Parathyroid adenoma (tissue), 2 donors: Measurements from ENCODE around the gene PEAK1.
"Not testable (repeated sequence)": the region's sequence is repeated elsewhere in the genome, so short reads cannot be mapped to it uniquely, and the experiment has no call there.

Experiments
- H2AFZ ChIP-seq: fragments of 300-600 bp; sonication (generic); one replicate; pipeline ENCODE4 v1.7.0; 2017; ENCODE audit warnings: antibody characterized with exemption, mild to moderate bottlenecking
- H3K27ac ChIP-seq: fragments of 300-600 bp; sonication (generic); one replicate; pipeline ENCODE4 v1.7.0; 2017
- H3K27me3 ChIP-seq: fragments of 300-600 bp; sonication (generic); one replicate; pipeline ENCODE4 v1.7.0; 2017; ENCODE audit warnings: low read length; ENCODE audit not compliant: control insufficient read depth, insufficient read depth
- H3K36me3 ChIP-seq: fragments of 300-600 bp; sonication (generic); one replicate; pipeline ENCODE4 v1.7.0; 2017; ENCODE audit warnings: low read length; ENCODE audit not compliant: control insufficient read depth, insufficient read depth
- H3K4me1 ChIP-seq: fragments of 300-600 bp; sonication (generic); one replicate; pipeline ENCODE4 v1.7.0; 2017; ENCODE audit warnings: control low read depth
- H3K4me2 ChIP-seq: fragments of 300-600 bp; sonication (generic); one replicate; pipeline ENCODE4 v1.7.0; 2017; ENCODE audit warnings: low read length
- H3K4me3 ChIP-seq: fragments of 300-600 bp; sonication (generic); one replicate; pipeline ENCODE4 v1.7.0; 2017; ENCODE audit warnings: low read depth, low read length
- H3K79me2 ChIP-seq: fragments of 300-600 bp; sonication (generic); one replicate; pipeline ENCODE4 v1.7.0; 2017; ENCODE audit warnings: control low read depth
- H3K9ac ChIP-seq: fragments of 300-600 bp; sonication (generic); one replicate; pipeline ENCODE4 v1.7.0; 2017; ENCODE audit warnings: mild to moderate bottlenecking
- H3K9me3 ChIP-seq: fragments of 300-600 bp; sonication (generic); one replicate; pipeline ENCODE4 v1.7.0; 2017; ENCODE audit warnings: low read length; ENCODE audit not compliant: control insufficient read depth
- CTCF ChIP-seq: fragments of 300-600 bp; sonication (generic); IDR thresholded peaks from one replicate; pipeline ENCODE4 v1.7.0; 2017; ENCODE audit warnings: antibody characterized with exemption, mild to moderate bottlenecking
- donor health status: primary hyperparathyroidism.

PEAK1 gene

GRCh38 chr15:77287385-77287784, 132.5 kb downstream of the PEAK1 start:
- H3K79me2 ChIP-seq: no peaks in the 10 kb centered on the region
- no peak overlapping the region for H3K4me3 ChIP-seq
- no peaks in the 10 kb centered on the region for H3K27me3 ChIP-seq
- H3K9me3 ChIP-seq: no peaks in the 10 kb centered on the region
- H3K4me2 ChIP-seq: no peak overlapping the region
- no peak overlapping the region for H3K9ac ChIP-seq
- no peak overlapping the region for H3K27ac ChIP-seq
- H3K36me3 ChIP-seq: no peaks in the 10 kb centered on the region
- H3K4me1 ChIP-seq: no peaks in the 10 kb centered on the region
- no peak overlapping the region for H2AFZ ChIP-seq
- no peak for TF ChIP-seq CTCF

GRCh38 chr15:77285057-77285997, 134.6 kb downstream of the PEAK1 start:
- no peak overlapping the region for H3K9ac ChIP-seq
- no peaks in the 10 kb centered on the region for H3K9me3 ChIP-seq
- H3K79me2 ChIP-seq: no peaks in the 10 kb centered on the region
- H3K4me2 ChIP-seq: no peak overlapping the region
- no peaks in the 10 kb centered on the region for H3K27me3 ChIP-seq
- no peak overlapping the region for H3K27ac ChIP-seq
- no peak overlapping the region for H3K4me3 ChIP-seq
- H2AFZ ChIP-seq: no peak overlapping the region
- TF ChIP-seq CTCF: no peak
- no peaks in the 10 kb centered on the region for H3K4me1 ChIP-seq
- H3K36me3 ChIP-seq: no peaks in the 10 kb centered on the region

GRCh38 chr15:77282333-77282732, 137.6 kb downstream of the PEAK1 start:
- no peaks in the 10 kb centered on the region for H3K4me1 ChIP-seq
- H3K4me2 ChIP-seq: no peak overlapping the region
- no peaks in the 10 kb centered on the region for H3K27me3 ChIP-seq

DNA sequence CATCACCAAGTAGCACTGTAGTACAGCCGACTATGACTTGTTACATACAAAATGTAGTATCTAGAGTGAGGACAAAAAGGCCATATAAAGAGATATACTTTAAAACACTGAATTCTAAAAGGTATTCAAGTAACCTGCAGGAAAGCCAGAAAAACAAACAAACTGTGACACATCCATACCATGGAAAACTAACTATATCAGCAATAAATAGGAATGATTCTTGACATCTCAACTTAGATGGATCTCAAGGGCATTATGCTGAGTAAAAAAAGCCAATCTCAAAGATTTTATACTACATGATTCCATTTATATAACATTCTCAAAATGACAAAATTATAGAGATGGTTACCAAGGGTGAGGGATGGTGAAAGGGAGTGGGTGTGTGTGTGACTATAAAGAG, 143.0 kb downstream of the PEAK1 start:
- Histone ChIP-seq H2AFZ (no peak overlapping the region), H3K9ac (no peak overlapping the region), H3K4me1 (no peaks in the 10 kb centered on the region), H3K4me3 (no peak overlapping the region), H3K36me3 (no peaks in the 10 kb centered on the region), H3K79me2 (no peaks in the 10 kb centered on the region), H3K4me2 (no peak overlapping the region), H3K27ac (no peak overlapping the region), H3K27me3 (no peaks in the 10 kb centered on the region), H3K9me3 (no peaks in the 10 kb centered on the region)
- no peak for TF ChIP-seq CTCF

More at GRCh38 chr15:77282333-77282732, 137.6 kb downstream of the PEAK1 start:
- H3K9ac ChIP-seq: no peak overlapping the region
- no peaks in the 10 kb centered on the region for H3K9me3 ChIP-seq
- H3K27ac ChIP-seq: no peak overlapping the region
- H3K36me3 ChIP-seq: no peaks in the 10 kb centered on the region
- no peak overlapping the region for H2AFZ ChIP-seq
- no peak overlapping the region for H3K4me3 ChIP-seq
- H3K79me2 ChIP-seq: no peaks in the 10 kb centered on the region
- TF ChIP-seq CTCF: no peak

DNA sequence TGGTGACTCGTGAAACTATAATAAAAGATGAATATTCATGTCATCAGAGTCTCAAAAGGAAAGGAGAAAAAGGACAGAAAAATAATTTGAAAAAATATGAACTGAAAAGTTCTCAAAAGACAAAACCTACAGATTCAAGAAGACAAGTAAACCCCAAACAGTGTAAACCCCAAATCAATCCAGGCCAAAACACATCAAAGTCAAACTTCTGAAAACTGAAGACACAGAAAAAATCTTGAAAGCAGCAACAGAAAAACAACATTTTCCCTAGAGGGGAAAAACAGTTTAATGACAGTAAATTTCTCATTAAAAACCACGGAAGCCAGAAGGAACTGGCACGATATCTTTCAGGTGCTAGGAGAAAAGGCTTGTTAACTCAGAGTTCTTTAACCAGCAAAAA, 143.8 kb downstream of the PEAK1 start:
- Histone ChIP-seq H2AFZ (no peak overlapping the region), H3K9me3 (no peaks in the 10 kb centered on the region), H3K27me3 (no peaks in the 10 kb centered on the region), H3K4me1 (no peaks in the 10 kb centered on the region), H3K27ac (no peak overlapping the region), H3K4me2 (no peak overlapping the region), H3K9ac (no peak overlapping the region), H3K79me2 (no peaks in the 10 kb centered on the region), H3K36me3 (no peaks in the 10 kb centered on the region), H3K4me3 (no peak overlapping the region)
- TF ChIP-seq CTCF: no peak

DNA sequence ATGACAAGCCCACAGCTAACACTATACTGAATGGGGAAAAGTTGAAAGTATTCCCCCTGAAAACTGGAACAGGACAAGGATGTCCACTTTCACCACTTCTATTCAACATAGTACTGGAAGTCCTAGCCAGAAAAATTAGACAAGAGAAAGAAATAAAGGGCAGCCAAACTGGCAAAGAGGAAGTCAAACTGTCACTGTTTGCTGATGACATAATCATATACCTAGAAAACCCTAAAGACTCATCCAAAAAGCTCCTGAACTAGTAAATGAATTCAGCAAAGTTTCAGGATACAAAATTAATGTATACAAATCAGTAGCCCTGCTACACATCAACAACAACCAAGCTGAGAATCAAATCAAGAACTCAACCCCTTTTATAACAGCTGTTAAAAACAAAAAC, 146.8 kb downstream of the PEAK1 start:
- not testable (repeated sequence) for H3K9ac ChIP-seq, H3K27me3 ChIP-seq, H3K4me1 ChIP-seq, H3K79me2 ChIP-seq, H3K9me3 ChIP-seq, H3K27ac ChIP-seq, H3K36me3 ChIP-seq, H2AFZ ChIP-seq, H3K4me3 ChIP-seq, H3K4me2 ChIP-seq
